Left lung (tissue), 10 donors: ENCODE measurements around the gene BHMT2. TPM values are rescaled to one million over a fixed set of nuclear protein-coding genes. Genes with fewer than 3 reads are reported as not detected.

Experiments used
- ATAC-seq: fragments of 200-7000 bp; cut with Tn5 transposase; one replicate; pipeline ENCODE4 v1.9.1; 2020; ENCODE audit warnings: moderate library complexity
- DNase-seq, 4 donors: peaks; one replicate each; pipeline ENCODE4 v3.0.0-alpha.2; 2013 to 2020
- H3K27ac ChIP-seq, 2 donors: fragments of 200-600 bp; sonication (generic) in 1 of 2; one replicate each; pipeline versions ENCODE4 v1.5.0 to v1.8.0; 2020 to 2021
- H3K27me3 ChIP-seq, 2 donors: fragments of 200-600 bp; sonication (generic) in 1 of 2; one replicate each; pipeline versions ENCODE4 v1.5.0 to v1.8.0; 2020 to 2021
- H3K36me3 ChIP-seq, 2 donors: fragments of 200-600 bp; sonication (generic) in 1 of 2; one replicate each; pipeline versions ENCODE4 v1.5.0 to v1.8.0; 2020 to 2021
- H3K4me1 ChIP-seq, 2 donors: fragments of 200-600 bp; one replicate each; pipeline ENCODE4 v1.8.0; 2021
- H3K4me3 ChIP-seq, 2 donors: fragments of 200-600 bp; sonication (generic) in 1 of 2; one replicate each; pipeline versions ENCODE4 v1.5.0 to v1.8.0; 2020 to 2021; ENCODE audit warnings: mild to moderate bottlenecking in 1 of 2
- H3K9me3 ChIP-seq, 2 donors: fragments of 200-600 bp; sonication (generic) in 1 of 2; one replicate each; pipeline versions ENCODE4 v1.5.0 to v1.8.0; 2020 to 2021
- intact Hi-C, 2 donors: fragments of 100-400 bp; cut with DNase I; formaldehyde crosslinking; loops; one replicate each; pipeline versions ENCODE4 v1.11.2 to v1.14.2; 2022
- polyA plus RNA-seq, 6 donors: library from polyadenylated mRNA; unstranded; fragments of 120-200 nt; gene quantifications; one replicate each; pipeline ENCODE4 v1.2.1, GENCODE V29; 2013; ENCODE audit not compliant: insufficient read length in 6 of 6
- total RNA-seq, 2 donors: library from RNA; stranded (reverse); fragmentation: NEBNext Ultra II Directional; extraction: Animal tissue kit (Norgen Biotek cat#: 25700); gene quantifications; one replicate each; pipeline ENCODE4 v1.2.1, GENCODE V29; 2021
- TF ChIP-seq, protein P1 (sequence below), 2 donors: fragments of 200-600 bp; sonication (generic) in 1 of 2; IDR thresholded peaks; one replicate each; pipeline versions ENCODE4 v1.5.0 to v1.8.0; 2021; ENCODE audit warnings: antibody characterized with exemption in 2 of 2
- donor health status: DM: no; HTN: yes; CAD: no.
- donor health status: DM: no; HTN: no; CAD: no.

Gene BHMT2
- total and polyA plus RNA-seq, 8 donors = 1.8 to 4.8 (median 2.0) TPM

DNA sequence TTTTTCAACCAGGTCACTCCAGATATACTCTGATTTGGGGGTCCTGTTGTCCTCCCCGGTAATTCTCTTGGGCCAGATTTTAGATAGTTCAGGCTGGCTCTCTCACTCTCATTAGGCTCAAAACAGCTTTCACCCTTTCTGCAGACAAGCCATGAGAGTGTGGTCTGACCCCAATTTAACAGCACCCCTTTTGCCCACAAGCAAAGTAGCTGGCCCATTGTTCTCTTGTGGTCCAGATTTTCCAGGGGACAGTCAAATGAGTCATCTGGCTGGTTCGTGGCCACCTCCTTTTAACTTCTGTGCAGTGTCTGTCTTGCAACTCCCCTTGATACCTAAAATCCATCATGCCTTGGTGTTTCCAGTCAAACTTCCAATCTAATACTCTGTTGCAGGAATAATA is 16.5 kb downstream of the BHMT2 start:
- Histone ChIP-seq H3K36me3 (no peaks in the 10 kb centered on the region), H3K4me1 (no peaks in the 10 kb centered on the region), H3K27ac (no peak overlapping the region), H3K27me3 (no peaks in the 10 kb centered on the region), H3K9me3 (no peaks in the 10 kb centered on the region), H3K4me3 (no peak overlapping the region)
- ATAC-seq = no peak
- no peak for DNase-seq
- intact Hi-C loops = no loop called here
- TF ChIP-seq, protein P1, sequence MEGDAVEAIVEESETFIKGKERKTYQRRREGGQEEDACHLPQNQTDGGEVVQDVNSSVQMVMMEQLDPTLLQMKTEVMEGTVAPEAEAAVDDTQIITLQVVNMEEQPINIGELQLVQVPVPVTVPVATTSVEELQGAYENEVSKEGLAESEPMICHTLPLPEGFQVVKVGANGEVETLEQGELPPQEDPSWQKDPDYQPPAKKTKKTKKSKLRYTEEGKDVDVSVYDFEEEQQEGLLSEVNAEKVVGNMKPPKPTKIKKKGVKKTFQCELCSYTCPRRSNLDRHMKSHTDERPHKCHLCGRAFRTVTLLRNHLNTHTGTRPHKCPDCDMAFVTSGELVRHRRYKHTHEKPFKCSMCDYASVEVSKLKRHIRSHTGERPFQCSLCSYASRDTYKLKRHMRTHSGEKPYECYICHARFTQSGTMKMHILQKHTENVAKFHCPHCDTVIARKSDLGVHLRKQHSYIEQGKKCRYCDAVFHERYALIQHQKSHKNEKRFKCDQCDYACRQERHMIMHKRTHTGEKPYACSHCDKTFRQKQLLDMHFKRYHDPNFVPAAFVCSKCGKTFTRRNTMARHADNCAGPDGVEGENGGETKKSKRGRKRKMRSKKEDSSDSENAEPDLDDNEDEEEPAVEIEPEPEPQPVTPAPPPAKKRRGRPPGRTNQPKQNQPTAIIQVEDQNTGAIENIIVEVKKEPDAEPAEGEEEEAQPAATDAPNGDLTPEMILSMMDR (IDR thresholded peaks at IDR 0.05) = no peak

GRCh38 chr5:79088507-79088906 is 18.9 kb downstream of the BHMT2 start:
- intact Hi-C loops = no loop called here
- ATAC-seq (no peak), DNase-seq (no peak)
- Histone ChIP-seq H3K4me3 (no peak overlapping the region), H3K36me3 (no peaks in the 10 kb centered on the region), H3K27ac (no peak overlapping the region), H3K27me3 (no peaks in the 10 kb centered on the region), H3K4me1 (no peaks in the 10 kb centered on the region), H3K9me3 (no peaks in the 10 kb centered on the region)
- TF ChIP-seq, protein P1 (IDR thresholded peaks at IDR 0.05) = no peak

DNA sequence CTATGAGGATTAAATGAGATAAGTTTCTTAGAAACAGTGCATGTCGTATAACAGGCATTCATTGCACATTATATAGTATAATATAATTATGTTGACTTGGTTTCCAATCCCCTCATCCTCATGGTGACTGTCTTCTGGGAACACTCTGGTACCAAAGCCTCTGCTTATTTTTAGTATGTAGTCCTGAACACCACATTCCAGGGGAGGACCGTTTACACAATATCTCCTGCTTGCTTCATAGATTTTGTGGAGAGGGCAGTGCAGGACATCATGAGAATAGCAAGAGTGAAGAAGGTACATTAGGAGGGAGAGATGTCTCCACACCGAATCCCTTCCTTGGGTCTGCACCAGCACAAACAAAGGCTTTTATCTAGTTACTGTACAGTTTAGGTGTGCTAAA is 21.5 kb downstream of the BHMT2 start:
- H3K27ac ChIP-seq = no peak overlapping the region
- no peak overlapping the region for H3K4me3 ChIP-seq
- no peaks in the 10 kb centered on the region for H3K4me1 ChIP-seq
- TF ChIP-seq, protein P1 (IDR thresholded peaks at IDR 0.05) = no peak
- no peak for ATAC-seq
- no peaks in the 10 kb centered on the region for H3K9me3 ChIP-seq
- H3K36me3 ChIP-seq = no peaks in the 10 kb centered on the region
- DNase-seq = no peak
- intact Hi-C loops = no loop called here
- no peaks in the 10 kb centered on the region for H3K27me3 ChIP-seq

GRCh38 chr5:79093762-79094161 is 24.2 kb downstream of the BHMT2 start:
- H3K27me3 ChIP-seq = no peaks in the 10 kb centered on the region
- H3K4me1 ChIP-seq = no peaks in the 10 kb centered on the region
- no peaks in the 10 kb centered on the region for H3K9me3 ChIP-seq
- no peak overlapping the region for H3K4me3 ChIP-seq
- no peaks in the 10 kb centered on the region for H3K36me3 ChIP-seq
- intact Hi-C loops = no loop called here
- DNase-seq (no peak), ATAC-seq (no peak)
- TF ChIP-seq, protein P1 (IDR thresholded peaks at IDR 0.05) = no peak
- no peak overlapping the region for H3K27ac ChIP-seq

- DNase-seq = no peak
- no peak for ATAC-seq
- peaks cover 15 to 17% of the 10 kb centered on the region in 2 donors for H3K27me3 ChIP-seq
- intact Hi-C loops = no loop called here
- H3K4me3 ChIP-seq = no peak overlapping the region
- TF ChIP-seq, protein P1 (IDR thresholded peaks at IDR 0.05) = no peak
- no peaks in the 10 kb centered on the region for H3K9me3 ChIP-seq
- H3K4me1 ChIP-seq = no peaks in the 10 kb centered on the region
- H3K36me3 ChIP-seq = no peaks in the 10 kb centered on the region
- H3K27ac ChIP-seq = no peak overlapping the region
Observed at GRCh38 chr5:79105868-79106267, 36.3 kb downstream of the BHMT2 start.
